Stimulated activated CD4-positive, alpha-beta T cell treated with anti-CD3 and anti-CD28 coated beads, Interleukin-12 subunit alpha, Interleukin-12 subunit beta, amount 100 ng/mL, for 48 hours (primary cell): ENCODE data around the gene SLCO2B1.
"Not testable (repeated sequence)": the region's sequence is repeated elsewhere in the genome, so short reads cannot be mapped to it uniquely, and the experiment has no call there.

Source experiments
- DNase-seq, 3 donors: peaks; one replicate each; pipeline ENCODE4 v3.0.0-alpha.2; 2020; ENCODE audit warnings: low read depth in 2 of 3, low spot score in 1 of 3

SLCO2B1 gene, protein sequence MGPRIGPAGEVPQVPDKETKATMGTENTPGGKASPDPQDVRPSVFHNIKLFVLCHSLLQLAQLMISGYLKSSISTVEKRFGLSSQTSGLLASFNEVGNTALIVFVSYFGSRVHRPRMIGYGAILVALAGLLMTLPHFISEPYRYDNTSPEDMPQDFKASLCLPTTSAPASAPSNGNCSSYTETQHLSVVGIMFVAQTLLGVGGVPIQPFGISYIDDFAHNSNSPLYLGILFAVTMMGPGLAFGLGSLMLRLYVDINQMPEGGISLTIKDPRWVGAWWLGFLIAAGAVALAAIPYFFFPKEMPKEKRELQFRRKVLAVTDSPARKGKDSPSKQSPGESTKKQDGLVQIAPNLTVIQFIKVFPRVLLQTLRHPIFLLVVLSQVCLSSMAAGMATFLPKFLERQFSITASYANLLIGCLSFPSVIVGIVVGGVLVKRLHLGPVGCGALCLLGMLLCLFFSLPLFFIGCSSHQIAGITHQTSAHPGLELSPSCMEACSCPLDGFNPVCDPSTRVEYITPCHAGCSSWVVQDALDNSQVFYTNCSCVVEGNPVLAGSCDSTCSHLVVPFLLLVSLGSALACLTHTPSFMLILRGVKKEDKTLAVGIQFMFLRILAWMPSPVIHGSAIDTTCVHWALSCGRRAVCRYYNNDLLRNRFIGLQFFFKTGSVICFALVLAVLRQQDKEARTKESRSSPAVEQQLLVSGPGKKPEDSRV

DNA sequence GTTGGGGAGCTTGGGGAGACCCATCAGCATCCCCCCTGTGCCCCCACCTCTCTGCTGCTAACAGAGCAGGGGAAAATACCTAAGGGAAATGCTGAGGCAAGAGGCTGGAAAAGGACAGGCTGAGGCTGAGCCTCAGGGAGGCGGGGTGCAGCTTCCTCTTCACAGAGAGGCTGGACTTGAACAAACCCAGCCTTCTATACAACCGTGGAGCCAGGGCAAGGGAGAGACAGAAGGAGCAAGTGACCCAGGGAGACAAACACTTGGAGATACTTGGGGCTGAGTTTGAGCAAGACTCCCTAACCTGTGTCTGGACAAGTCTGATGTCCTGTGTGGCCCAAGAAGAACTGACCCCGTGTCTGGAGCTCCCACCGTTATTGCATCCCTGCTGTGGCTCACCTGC lies at the start of gene SLCO2B1:
SLCO2B1 (plus strand) TSS at position 229 of the 400 bp plus-strand sequence. CDS start 275 bp downstream, outside the sequence.
- no peak for DNase-seq

DNA sequence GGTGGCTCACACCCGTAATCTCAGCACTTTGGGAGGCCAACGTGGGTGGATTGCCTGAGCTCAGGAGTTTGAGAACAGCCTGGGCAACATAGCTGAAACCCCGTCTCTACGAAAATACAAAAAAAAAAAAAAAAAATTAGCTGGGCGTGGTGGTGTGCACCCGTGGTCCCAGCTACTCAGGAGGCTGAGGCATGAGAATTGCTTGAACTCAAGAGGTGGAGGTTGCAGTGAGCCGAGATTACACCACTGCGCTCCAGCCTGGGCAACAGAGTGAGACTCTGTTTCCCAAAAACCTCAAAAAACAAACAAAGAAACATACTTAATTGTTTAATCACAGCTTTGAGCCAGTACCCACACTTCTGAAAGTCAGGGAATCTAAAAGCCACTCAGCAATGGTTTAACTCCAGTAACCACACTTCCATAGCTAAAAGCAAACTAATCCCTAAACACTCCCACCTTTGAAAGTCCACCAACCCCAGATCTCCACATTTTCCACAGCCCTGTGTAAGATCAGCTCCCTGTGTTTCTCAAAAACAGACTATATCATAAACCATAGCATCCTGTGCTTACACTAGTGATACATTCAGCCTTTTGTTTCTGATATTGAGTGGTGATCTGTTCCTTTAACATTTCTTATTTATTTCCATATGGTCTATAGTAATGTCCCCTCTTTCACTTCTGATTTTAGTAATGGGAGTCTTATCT lies 49.3 kb upstream of the SLCO2B1 start:
- DNase-seq = no peak

DNA sequence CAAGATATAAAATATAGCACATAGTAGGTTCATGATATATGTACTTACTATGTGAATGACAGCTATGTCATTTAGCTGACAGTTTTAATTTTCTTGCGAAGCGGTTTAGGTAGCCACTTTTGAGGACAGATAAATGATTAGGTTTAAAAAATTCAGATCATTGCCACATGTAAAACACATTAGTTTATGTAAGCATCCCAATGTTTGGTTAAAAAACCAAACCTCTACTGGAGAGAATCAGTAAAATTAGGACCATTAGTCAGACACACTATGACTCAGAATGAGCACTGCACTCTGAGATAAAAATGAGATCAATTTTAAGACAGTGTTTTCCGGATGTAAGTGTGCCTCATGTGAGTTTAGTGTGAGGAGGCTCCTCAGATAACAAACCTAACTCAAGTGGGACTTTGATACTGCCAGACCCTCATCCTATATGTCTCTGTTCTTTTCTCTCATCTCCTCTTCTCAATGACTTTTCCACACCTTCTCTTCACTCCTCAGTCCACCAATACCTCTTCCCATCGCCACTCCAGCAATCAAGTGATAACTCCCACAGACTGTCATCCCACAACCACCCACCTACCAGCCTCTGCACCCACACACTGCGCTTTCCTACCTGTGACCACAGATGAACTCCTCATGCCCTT lies 47.4 kb upstream of the SLCO2B1 start:
- no peak for DNase-seq

DNA sequence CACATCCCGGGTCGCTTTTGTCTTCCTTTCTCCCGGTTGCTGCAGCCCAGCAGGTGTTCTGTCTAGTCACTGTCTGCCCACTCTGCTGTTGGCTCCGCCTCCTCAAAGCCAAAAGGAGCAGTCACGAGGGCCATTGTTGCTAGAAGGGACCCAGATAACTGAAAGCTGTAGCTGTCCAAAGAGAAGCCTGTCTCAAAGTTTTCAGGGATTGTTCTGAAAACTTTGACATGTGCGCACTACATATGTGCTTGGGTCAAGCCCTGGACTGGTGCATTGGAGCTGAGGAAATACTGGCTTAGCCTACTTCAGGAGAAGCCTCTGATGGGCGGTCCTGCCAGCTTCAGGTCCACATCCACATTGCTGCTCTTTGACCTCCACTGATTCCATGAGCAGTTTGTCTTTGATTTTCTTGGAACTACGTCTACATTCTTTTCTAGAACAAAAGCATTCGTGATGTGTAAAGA lies 45.4 kb upstream of the SLCO2B1 start:
- no peak for DNase-seq

DNA sequence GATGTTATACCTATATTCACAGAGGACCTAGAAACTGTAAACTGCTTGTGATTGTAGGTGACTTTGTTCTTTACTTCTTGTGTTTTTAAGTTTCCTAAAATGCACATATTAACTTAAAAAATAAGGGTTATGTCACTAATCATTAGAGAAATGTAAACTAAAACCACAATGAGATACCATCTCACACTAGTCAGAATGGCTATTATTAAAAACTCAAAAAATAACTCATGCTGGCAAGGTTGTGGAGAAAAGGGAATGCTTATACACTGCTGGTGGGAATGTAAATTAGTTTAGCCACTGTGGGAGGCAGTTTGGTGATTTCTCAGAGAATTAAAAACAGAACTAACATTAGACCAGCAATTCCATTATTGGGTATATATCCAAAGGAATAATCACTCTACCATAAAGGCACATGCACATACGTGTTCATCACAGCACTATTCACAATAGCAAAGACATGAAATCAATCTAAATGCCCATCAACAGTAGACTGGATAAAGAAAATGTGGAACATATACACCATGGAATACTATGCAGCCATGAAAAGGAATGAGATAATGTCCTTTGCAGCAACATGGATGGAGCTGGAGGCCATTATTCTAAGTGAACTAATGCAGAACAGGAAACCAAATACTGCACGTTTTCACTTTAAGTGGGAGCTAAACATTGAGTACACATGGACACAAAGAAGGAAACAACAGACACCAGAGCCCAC lies 44.8 kb upstream of the SLCO2B1 start:
- not testable (repeated sequence) for DNase-seq

DNA sequence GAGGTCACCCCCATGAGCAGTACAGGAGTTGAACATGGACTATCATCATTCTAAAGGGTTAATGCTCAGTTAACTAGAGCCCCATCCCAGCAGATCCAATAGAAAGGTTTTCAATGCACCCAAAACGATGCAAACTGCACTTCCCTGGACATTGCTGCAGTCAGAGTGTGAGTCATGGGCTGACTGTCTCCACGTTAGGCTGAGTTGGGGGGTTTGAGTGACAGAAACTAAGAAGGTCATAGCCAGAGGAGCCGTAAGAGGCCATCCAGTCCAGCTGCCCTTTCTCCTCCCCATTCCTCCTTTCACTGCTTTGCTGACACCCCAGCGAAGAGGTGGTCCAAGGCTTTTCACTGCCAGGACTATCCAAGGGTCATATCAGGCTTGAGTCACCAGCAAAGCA lies 43.7 kb upstream of the SLCO2B1 start:
- DNase-seq = no peak

DNA sequence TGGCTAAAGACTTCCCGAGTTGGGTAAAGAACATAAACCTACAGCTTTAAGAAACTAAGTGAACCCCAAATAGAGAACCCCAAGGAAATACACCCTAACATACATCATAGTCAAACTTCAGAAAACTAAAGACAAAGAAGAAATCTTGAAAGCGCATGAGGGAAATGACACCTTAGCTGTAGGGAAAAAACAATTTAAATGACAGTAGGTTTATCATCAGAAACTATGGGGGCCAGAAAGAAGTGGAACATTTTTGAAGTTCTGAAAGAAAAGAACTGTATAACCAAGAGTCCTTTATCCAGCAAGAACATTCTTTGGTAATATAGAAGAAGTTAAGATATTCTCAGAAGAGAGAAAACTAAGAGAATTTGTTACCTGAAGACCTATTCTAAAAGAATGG lies 38.7 kb upstream of the SLCO2B1 start:
- DNase-seq = no peak

DNA sequence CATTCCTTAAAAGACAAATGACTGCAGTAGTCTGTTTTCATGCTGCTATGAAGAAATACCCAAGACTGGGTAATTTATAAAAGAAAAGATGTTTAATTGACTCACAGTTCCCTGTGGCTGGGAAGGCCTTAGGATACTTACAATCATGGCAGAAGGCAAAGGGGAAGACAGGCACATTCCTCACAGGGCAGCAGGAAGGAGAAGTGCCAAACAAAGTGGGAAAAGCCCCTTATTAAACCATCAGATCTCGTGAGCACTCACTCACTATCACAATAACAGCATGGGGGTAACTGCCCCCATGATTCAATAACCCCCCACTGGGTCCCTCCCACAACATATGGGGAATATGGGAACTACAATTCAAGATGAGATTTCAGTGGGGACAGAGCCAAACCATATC lies 37.9 kb upstream of the SLCO2B1 start:
- DNase-seq = no peak

DNA sequence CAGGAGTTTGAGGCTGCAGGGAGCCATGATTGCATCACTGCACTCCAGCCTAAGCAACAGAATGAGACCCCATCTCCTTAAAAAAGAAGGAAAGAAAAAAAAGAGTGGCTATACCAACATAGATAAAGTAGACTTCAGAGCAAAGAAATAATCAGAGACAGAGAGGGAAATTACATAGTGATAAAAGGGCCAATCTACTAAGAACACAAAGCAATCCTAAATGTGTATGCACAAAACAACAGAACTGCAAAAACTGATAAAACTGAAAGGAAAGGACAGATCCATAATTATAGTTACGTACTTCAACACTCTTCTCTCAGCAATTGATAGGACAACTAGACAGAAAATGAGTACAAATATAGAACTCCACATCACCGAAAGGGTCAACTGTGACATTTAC lies 36.4 kb upstream of the SLCO2B1 start:
- DNase-seq = no peak

DNA sequence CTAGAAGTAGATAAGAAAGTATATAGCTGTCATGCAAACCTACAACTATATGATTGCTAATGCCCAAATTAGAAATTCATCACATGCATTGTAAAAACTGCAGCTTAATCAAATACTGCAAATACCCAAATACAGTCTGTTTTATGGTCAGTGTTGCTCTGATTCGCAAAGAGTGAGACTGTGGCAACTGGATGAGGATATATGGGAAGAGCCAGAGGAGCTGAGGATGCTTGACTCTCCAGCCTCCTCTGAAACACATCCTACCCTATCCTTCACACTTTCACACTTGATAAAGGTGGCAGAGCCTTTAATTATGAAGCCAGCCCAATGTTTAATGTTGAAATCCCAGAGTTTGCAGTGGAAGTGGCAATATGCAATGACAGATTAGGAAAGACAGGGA lies 32.3 kb upstream of the SLCO2B1 start:
- DNase-seq = no peak

DNA sequence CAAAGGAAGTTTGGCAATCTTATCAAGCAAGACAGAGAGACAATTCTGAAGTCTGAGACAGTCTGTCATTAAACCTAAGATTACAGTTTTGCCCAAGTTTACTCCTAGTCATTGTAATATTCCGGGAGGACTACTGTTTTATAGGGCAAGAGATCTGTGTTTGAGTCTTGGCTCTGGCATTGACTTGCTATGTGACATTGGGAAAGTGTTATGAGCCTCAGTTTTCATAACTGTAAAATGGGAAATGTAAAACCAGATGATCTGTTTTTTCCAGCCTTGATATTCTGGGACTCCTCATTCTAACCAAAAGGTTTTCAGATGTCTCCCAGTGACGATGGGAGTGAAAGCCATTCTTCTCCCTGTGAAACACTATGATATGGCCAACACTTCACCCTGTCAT lies 24.3 kb upstream of the SLCO2B1 start:
- DNase-seq = no peak

DNA sequence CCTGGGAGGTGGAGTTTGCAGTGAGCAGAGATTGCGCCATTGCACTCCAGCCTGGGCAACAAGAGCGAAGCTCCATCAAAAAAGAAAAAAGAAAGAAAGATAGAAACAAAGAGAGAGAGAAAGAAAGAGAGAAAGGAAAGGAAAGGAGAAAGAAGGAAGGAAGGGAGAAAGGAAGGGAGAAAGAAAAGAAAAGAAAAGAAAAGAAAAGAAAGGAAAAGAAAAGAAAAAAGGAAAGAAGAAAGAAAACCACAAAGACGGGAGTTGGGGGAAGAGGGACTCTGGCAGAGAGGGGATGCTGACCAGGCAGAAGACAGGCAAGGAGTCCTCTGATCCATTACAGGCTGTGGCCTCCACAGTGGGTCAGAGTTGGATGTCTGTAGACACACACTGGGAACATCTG lies 18.8 kb upstream of the SLCO2B1 start:
- DNase-seq = no peak

DNA sequence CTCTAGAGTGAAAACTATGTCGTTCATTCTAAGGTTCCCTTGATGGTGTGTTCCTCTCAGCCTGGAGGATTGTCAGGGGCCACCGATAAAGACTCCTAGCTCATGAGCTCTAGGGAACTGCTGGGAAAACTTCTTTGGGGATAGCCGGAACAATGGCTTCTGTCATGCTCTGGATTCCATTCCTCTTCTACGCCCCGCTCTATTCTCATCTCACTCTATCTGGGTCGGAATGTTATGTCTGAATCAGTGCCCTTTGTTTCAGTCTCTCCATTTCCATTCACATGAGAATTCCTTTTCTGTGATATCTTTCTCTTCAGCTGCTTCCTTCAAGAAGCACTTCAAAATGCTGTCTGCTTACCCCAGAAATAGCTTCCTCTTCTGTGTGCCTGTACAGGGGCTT lies 16.9 kb upstream of the SLCO2B1 start:
- DNase-seq = no peak

DNA sequence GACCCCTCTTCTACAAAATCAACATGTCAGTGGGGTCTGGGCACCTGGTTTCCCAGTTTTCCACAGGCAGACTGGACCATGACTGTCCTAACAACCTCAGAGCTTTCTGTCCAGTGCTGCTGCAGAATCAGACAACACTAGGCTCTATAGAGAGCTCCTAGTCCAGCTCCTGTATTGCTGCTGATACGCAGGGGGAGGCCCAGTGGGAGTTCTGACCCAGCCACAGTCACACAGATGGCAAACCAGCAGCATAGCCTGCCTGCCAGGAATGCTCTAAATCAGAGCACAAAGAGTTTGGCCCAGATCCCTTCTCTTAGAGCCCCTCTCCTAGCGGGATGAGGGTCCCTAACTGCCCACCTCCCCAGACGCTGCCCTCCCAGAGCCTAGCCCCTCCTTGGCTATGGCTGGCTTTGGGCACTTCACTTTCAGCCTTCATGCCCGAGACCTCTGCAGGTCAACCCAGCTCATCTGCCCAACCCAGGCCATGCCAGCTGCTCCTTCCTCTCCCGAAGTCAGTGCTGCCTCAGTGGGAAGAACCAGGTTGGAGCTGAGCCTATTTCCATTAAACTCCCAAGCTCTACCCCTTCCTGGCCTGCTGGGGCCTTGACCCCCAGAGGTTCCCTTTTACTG lies 15.8 kb upstream of the SLCO2B1 start:
- no peak for DNase-seq

DNA sequence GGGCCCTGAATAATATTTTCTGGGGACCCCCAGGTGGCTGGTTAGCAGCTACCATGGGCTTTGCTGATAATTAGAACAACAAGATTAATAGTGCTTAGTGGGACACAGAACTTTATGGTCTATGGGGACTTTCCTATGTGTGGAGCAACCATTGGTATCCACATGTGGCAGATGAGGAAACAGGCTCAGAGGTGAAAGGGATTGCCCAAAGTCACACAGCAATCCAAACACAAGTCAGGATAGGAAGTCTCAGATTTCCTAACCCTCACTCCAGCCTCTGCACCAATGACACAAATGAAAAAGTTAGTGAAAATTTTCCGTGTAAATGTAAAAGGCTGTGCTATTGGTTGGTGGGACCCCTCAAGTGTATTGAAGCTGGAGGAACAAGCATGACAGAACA lies 15.3 kb upstream of the SLCO2B1 start:
- no peak for DNase-seq

DNA sequence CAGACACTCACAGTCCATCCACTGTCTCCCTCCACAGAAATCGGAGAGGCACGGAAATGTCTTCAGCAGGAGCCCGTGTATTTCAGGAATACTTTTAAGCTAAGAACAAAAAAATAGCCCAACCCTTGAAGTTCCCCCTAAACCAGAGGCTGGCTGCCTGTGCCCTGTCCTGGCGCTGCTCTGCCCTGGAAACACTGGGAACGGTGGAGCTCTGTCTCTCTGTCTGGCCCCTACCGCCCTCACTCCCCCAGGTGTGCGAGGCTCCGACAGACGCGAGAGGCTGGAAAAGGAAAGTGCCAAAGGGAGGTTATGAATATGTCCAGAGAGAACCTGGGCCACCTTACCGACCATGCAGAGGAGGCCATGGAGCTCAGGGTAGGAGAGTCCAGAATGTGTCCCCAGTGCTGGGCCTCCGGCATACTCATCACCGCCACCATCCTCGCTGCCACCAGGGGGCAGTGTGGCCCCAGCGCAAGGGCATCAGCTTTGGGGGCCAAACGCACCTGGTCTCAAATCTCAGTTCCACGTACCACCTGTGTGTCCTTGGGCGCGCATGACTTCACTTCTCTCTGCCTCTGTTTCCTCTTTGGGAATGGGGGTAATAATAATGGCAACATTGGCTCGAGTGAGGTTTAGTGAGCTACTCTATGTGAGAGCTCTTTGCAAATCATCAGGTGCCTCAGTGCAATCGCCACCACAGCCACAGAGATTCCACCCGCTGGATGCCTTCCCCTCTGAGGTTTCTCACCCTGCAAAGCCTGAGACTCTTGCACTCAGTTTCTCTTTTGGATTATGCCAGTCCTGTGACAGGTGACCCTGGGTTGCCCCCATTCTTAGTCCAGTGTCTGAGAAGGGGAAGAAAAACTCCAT lies 10.4 kb upstream of the SLCO2B1 start:
- peak; percentile 55 to 78 (median 61) for DNase-seq

DNA sequence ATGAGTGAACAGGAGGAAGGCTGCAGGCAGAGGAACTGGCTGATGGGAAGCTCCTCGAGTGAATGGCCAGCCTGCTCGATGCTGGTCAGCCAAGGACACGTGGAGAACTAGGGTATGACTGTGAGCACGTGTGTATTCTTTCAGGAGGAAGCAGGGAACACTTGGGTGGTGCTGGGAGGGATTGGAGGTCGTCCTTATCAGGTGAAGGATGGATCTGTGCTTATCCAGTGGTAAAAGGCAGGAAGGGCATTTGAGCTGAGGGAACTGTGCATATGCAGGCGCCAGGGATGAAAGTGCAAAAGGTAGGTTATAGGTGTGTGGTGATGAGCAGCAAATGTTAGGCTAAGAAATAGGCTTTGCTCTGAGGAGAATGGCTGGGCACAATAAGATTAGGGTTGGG lies 9.7 kb upstream of the SLCO2B1 start:
- no peak for DNase-seq

DNA sequence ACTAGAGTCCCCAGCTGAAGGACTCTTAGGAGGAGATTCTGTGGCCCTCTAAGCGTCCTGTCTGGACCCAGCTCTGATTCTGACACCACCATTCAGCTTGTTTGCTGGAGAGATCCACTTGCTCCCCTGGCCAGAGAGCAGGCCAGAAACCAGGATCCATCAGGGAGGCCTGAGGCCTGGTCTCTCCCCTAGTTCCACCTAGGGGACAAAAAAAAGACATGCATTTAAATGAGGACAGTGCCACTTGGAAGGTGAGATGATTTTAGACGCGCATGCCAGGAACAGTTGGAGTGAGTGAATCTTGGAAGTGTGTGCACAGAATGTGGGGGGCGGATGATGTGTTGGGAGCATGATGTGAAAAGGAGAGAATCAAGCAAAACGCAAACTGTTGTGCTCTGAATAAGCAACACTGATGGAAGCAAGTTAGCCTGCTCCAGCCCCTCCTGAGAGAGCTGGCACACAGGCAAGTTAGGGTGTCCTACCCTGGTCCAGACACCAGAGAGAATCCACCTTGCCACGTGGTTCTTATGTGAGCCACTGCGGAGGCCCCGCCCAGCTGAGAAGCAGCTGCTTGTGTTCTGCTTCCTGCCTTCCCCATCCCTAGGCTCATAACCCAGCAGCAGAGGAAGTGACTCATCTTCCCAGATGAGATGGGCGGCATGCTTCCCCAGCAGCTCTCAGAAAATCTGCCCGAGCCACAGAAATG lies 8.0 kb upstream of the SLCO2B1 start:
- peak; percentile 66 to 75 (median 69) for DNase-seq

DNA sequence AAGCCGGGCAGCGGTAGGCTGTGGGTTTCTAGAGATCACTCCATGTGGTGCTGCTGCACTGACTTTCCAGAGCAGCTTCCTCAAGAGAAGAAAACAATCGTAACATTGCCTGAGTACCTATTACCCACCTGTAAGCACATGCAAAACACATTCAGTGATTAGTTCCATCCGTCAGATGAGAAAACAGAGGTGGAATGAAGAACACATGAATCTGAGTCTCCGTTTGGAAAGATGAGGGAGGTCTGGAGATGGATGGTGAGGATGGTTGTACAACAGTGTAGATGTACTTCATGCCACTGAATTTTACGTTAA lies 7.5 kb upstream of the SLCO2B1 start:
- DNase-seq = no peak
